A549 (cell line): Measurements from ENCODE around the gene BTBD8. TPM values are rescaled to one million over a fixed set of nuclear protein-coding genes. Genes with fewer than 3 reads are reported as not detected.

Source experiments
- ATAC-seq, 2 experiments: fragments of 200-7000 bp in 1 of 2; fragments of >200 bp in 1 of 2; cut with Nextera tagmentation in 1 of 2; cut with Tn5 transposase in 1 of 2; 3 replicates each; pipeline versions ENCODE4 v1.8.0 to v1.9.1; 2018 to 2020; ENCODE audit warnings: mild to moderate bottlenecking in 1 of 2, moderate library complexity in 1 of 2
- CTCF ChIA-PET: fragments of 300-600 bp; sonication (Branson Sonifier 250); formaldehyde crosslinking; extraction: SDS; loops from one replicate; lab custom pipeline; 2021; ENCODE audit warnings: antibody characterized with exemption, inconsistent platforms; lab: Yijun Ruan, JAX
- POLR2A ChIA-PET: fragments of 350-600 bp; formaldehyde crosslinking; extraction: SDS; loops from one replicate; lab custom pipeline; 2021; ENCODE audit warnings: antibody characterized with exemption, inconsistent platforms; lab: Yijun Ruan, JAX
- DNase-seq, 2 experiments: peaks; one replicate each; pipeline versions ENCODE4 v3.0.0 to v3.0.0-alpha.2; 2011 to 2016; ENCODE audit warnings: low read depth in 1 of 2, low spot score in 1 of 2
- FAIRE-seq: peaks from 2 replicates; lab custom pipeline; 2011; peaks lifted over from hg19 to GRCh38; lab: Jason Lieb, UNC
- H3K27ac ChIP-seq, 2 experiments: fragments of >200 bp; sonication (Bioruptor Twin); formaldehyde crosslinking; 3 replicates each; pipeline ENCODE4 v1.5.1; 2016 to 2017
- H3K4me1 ChIP-seq: fragments of >200 bp; sonication (Bioruptor Twin); formaldehyde crosslinking; 3 replicates; pipeline ENCODE4 v1.6.1; 2016
- H3K4me2 ChIP-seq: fragments of >200 bp; sonication (Bioruptor Twin); formaldehyde crosslinking; 3 replicates; pipeline ENCODE4 v1.6.1; 2016
- H3K4me3 ChIP-seq: fragments of >200 bp; sonication (Bioruptor Twin); formaldehyde crosslinking; 3 replicates; pipeline ENCODE4 v1.5.1; 2016
- H3K9me3 ChIP-seq: fragments of >200 bp; sonication (Bioruptor Twin); formaldehyde crosslinking; 3 replicates; pipeline ENCODE4 v1.6.1; 2016
- BHLHE40 ChIP-seq: IDR thresholded peaks from 2 replicates; pipeline ENCODE4 v1.6.1; 2012; ENCODE audit warnings: low read depth, low read length, inconsistent platforms
- CTCF ChIP-seq: fragments of >200 bp; sonication (Bioruptor Twin); formaldehyde crosslinking; IDR thresholded peaks from 3 replicates; pipeline ENCODE4 v1.5.1; 2016
- EHMT2 ChIP-seq: fragments of 200-600 bp; sonication (generic); IDR thresholded peaks from 2 replicates; pipeline ENCODE4 v1.6.1; 2016; ENCODE audit warnings: antibody characterized with exemption, low read depth, mild to moderate bottlenecking, moderate library complexity
- EP300 ChIP-seq, 2 experiments: fragments of >200 bp; sonication (Bioruptor Twin); formaldehyde crosslinking; IDR thresholded peaks; 2 replicates in 1 of 2; 3 replicates in 1 of 2; pipeline ENCODE4 v1.6.1; 2016 to 2017
- HES2 ChIP-seq: fragments of >200 bp; sonication (Bioruptor Twin); formaldehyde crosslinking; IDR thresholded peaks from 2 replicates; pipeline ENCODE4 v1.6.1; 2016
- HMGXB4 ChIP-seq: fragments of 250-450 bp; sonication (Bioruptor Pico); IDR thresholded peaks from 2 replicates; pipeline ENCODE4 v1.5.0; 2021; ENCODE audit warnings: mild to moderate bottlenecking, moderate library complexity, borderline replicate concordance
- HOXA7 ChIP-seq: fragments of 250-450 bp; sonication (Bioruptor Pico); IDR thresholded peaks from 2 replicates; pipeline ENCODE4 v1.5.0; 2020; ENCODE audit warnings: mild to moderate bottlenecking, moderate library complexity
- HOXB5 ChIP-seq: fragments of 250-450 bp; sonication (Bioruptor Pico); IDR thresholded peaks from 2 replicates; pipeline ENCODE4 v1.5.0; 2020; ENCODE audit warnings: mild to moderate bottlenecking, moderate library complexity
- JUN ChIP-seq, 2 experiments: fragments of >200 bp; sonication (Bioruptor Twin); formaldehyde crosslinking; IDR thresholded peaks; 2 replicates in 1 of 2; 3 replicates in 1 of 2; pipeline ENCODE4 v1.6.1; 2016 to 2017
- KDM5A ChIP-seq: fragments of 200-600 bp; sonication (generic); IDR thresholded peaks from 2 replicates; pipeline ENCODE4 v1.6.1; 2016; ENCODE audit warnings: antibody characterized with exemption, mild to moderate bottlenecking
- MAZ ChIP-seq: fragments of 150-350 bp; IDR thresholded peaks from 2 replicates; pipeline ENCODE4 v1.6.1; 2014; ENCODE audit warnings: antibody characterized with exemption, low read depth, low read length, borderline replicate concordance
- REST ChIP-seq: fragments of 200-600 bp; sonication (generic); IDR thresholded peaks from 2 replicates; pipeline ENCODE4 v1.6.1; 2016; ENCODE audit warnings: antibody characterized with exemption, mild to moderate bottlenecking, moderate library complexity
- TFCP2L1 ChIP-seq: fragments of 250-450 bp; sonication (Bioruptor Pico); IDR thresholded peaks from 2 replicates; pipeline ENCODE4 v1.5.0; 2021; ENCODE audit warnings: mild to moderate bottlenecking
- ZNF302 ChIP-seq: fragments of 250-450 bp; sonication (Bioruptor Pico); IDR thresholded peaks from 2 replicates; pipeline ENCODE4 v1.9.0; 2021; ENCODE audit warnings: inconsistent platforms, mild to moderate bottlenecking, moderate library complexity
- ZSCAN20 ChIP-seq: fragments of 250-450 bp; sonication (Bioruptor Pico); IDR thresholded peaks from 2 replicates; pipeline ENCODE4 v1.8.0; 2022; ENCODE audit warnings: mild to moderate bottlenecking, moderate library complexity
- WGBS: methylation state at CpG from one replicate; pipeline ENCODE4 v1.1.6; 2017; ENCODE audit errors: missing lambda C conversion rate; 5-methylcytosine and 5-hydroxymethylcytosine counted together
- polyA plus RNA-seq, 4 experiments: library from polyadenylated mRNA; depleted of rRNA in 3 of 4; stranded (reverse); fragments of >200 nt; fragmentation: RNase III in 1 of 4; extraction: RNeasy Plus Mini Kit Qiagen cat#74134 plus additional on column Dnase treatment in 1 of 4; gene quantifications; 2 replicates in 3 of 4; 3 replicates in 1 of 4; pipeline ENCODE4 v1.2.3, GENCODE V29; 2011 to 2017

The BTBD8 gene
- polyA plus RNA-seq, 2 of the 4 experiments (the other 2 are of a cell fraction) = 0.80 to 2.5 TPM

- no peak for FAIRE-seq
- CTCF ChIA-PET = no interaction called here
Measured at GRCh38 chr1:92094090-92094489, 13.9 kb downstream of the BTBD8 start.

More at GRCh38 chr1:92094090-92094489, 13.9 kb downstream of the BTBD8 start:
- no peak overlapping the region for H3K27ac ChIP-seq
- ATAC-seq = no peak
- no peaks in the 10 kb centered on the region for H3K4me1 ChIP-seq
- 63% methylated on average over 2 of the region's 2 CpGs for WGBS
- DNase-seq = no peak
- POLR2A ChIA-PET = no interaction called here
- no peak overlapping the region for H3K4me2 ChIP-seq
- H3K4me3 ChIP-seq = no peak overlapping the region
- H3K9me3 ChIP-seq = no peaks in the 10 kb centered on the region
- TF ChIP-seq EP300 (IDR thresholded peaks at IDR 0.05) (no peak), HOXB5 (CRISPR knock-in tag) (no peak), HMGXB4 (CRISPR knock-in tag) (no peak), HOXA7 (no peak), EHMT2 (no peak), TFCP2L1 (CRISPR knock-in tag) (no peak), ZNF302 (CRISPR knock-in tag) (no peak), JUN (IDR thresholded peaks at IDR 0.05) (no peak), HES2 (no peak), CTCF (no peak), KDM5A (no peak), ZSCAN20 (no peak), BHLHE40 (no peak), MAZ (no peak), REST (no peak)
